HG03442 (cell line): ENCODE data around the gene SLC37A4.
"Not testable (repeated sequence)": the region's sequence is repeated elsewhere in the genome, so short reads cannot be mapped to it uniquely, and the experiment has no call there.

Experiments used
- ATAC-seq: cut with Tn5 transposase; IDR thresholded peaks from one replicate; pipeline ENCODE4 v1.9.1; 2021; ENCODE audit warnings: mild to moderate bottlenecking, moderate library complexity; ENCODE audit not compliant: unreplicated experiment

SLC37A4 gene

GRCh38 chr11:119042927-119043326 is 12.2 kb upstream of the SLC37A4 start:
- no peak for ATAC-seq

GRCh38 chr11:119041821-119042514 is 11.3 kb upstream of the SLC37A4 start:
- ATAC-seq = no peak

GRCh38 chr11:119039471-119039870 is 8.8 kb upstream of the SLC37A4 start:
- not testable (repeated sequence) for ATAC-seq

- ATAC-seq = no peak
Observed at GRCh38 chr11:119038884-119039283, 8.2 kb upstream of the SLC37A4 start.

- no peak for ATAC-seq
Observed at GRCh38 chr11:119034813-119035212, 4.1 kb upstream of the SLC37A4 start.

- ATAC-seq = not testable (repeated sequence)
Observed at GRCh38 chr11:119033421-119033820, 2.7 kb upstream of the SLC37A4 start.

GRCh38 chr11:119031912-119032280 is 1.2 kb upstream of the SLC37A4 start:
- no peak for ATAC-seq

- peak; percentile 7 for ATAC-seq
Observed at GRCh38 chr11:119030029-119030328, 698 bp downstream of the SLC37A4 start.

- peak; percentile 1 for ATAC-seq
Observed at GRCh38 chr11:119029340-119030028, 1.2 kb downstream of the SLC37A4 start.

- no peak for ATAC-seq
Observed at GRCh38 chr11:119029069-119029339, 1.7 kb downstream of the SLC37A4 start.

- ATAC-seq = no peak
Observed at GRCh38 chr11:119028346-119029068, 2.2 kb downstream of the SLC37A4 start.

GRCh38 chr11:119027561-119028345 is 2.9 kb downstream of the SLC37A4 start:
- ATAC-seq = no peak

- no peak for ATAC-seq
Observed at GRCh38 chr11:119026970-119027369, 3.7 kb downstream of the SLC37A4 start.

- ATAC-seq = no peak
Observed at GRCh38 chr11:119025978-119026766, 4.5 kb downstream of the SLC37A4 start.

GRCh38 chr11:119025541-119025940 is 5.1 kb downstream of the SLC37A4 start:
- ATAC-seq = no peak

GRCh38 chr11:119025099-119025473 is 5.6 kb downstream of the SLC37A4 start:
- ATAC-seq = no peak

- no peak for ATAC-seq
Observed at GRCh38 chr11:119024430-119025098, 6.1 kb downstream of the SLC37A4 start.

- no peak for ATAC-seq
Observed at GRCh38 chr11:119023741-119024140, 6.9 kb downstream of the SLC37A4 start.

- no peak for ATAC-seq
Observed at GRCh38 chr11:119021631-119022030, 9.0 kb downstream of the SLC37A4 start.

- no peak for ATAC-seq
Observed at GRCh38 chr11:119019996-119020395, 10.7 kb downstream of the SLC37A4 start.
